ENCODE measurements around the gene AARS2.

The AARS2 gene

DNA sequence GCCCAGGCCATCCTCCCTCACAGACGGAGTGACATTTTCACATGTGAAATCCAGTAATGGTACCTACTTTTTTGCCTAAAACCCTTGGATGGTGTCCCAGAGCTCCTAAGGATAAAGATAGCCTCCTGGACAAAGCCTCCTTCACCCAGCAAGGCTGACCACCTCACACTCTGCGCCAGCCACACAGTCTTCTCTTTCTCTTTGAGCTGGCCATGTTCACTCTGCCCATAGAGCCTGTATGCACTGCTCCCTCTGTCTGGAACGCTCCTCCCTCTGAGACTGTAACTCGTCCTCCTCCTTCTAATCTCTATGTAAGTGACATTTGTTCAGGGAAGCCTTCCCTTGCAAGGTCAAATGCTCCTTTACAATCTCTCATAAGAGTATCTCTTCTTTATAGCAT lies 28.3 kb downstream of the AARS2 start:
- TF ChIP-seq ZNF274 (IDR thresholded peaks at IDR 0.05; ENCODE audit: low read depth, low read length), result no peak
- H3K4me3 ChIP-seq (ENCODE audit: low read length), result no peak overlapping the region

DNA sequence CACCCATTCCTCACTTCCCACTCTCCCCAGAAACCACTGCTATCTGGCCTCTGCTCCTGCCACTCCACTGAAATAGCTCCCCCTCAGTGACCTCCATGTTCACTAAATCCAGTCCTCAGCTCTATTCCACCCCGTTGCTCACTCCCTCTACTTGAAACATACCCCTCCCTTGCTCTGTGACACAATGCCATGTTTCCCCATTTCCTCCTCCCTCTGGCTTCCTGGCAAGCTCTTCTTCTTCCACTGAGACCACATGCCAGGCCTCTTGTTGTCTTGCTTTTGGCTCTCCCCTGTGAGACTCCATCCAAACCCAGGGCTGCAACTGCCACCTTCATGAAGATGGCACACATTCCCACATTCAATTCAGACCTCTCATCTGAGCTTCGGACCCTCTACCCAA lies 29.0 kb downstream of the AARS2 start:
- H3K4me3 ChIP-seq (ENCODE audit: low read length), result no peak overlapping the region
- TF ChIP-seq ZNF274 (IDR thresholded peaks at IDR 0.05; ENCODE audit: low read depth, low read length), result no peak

DNA sequence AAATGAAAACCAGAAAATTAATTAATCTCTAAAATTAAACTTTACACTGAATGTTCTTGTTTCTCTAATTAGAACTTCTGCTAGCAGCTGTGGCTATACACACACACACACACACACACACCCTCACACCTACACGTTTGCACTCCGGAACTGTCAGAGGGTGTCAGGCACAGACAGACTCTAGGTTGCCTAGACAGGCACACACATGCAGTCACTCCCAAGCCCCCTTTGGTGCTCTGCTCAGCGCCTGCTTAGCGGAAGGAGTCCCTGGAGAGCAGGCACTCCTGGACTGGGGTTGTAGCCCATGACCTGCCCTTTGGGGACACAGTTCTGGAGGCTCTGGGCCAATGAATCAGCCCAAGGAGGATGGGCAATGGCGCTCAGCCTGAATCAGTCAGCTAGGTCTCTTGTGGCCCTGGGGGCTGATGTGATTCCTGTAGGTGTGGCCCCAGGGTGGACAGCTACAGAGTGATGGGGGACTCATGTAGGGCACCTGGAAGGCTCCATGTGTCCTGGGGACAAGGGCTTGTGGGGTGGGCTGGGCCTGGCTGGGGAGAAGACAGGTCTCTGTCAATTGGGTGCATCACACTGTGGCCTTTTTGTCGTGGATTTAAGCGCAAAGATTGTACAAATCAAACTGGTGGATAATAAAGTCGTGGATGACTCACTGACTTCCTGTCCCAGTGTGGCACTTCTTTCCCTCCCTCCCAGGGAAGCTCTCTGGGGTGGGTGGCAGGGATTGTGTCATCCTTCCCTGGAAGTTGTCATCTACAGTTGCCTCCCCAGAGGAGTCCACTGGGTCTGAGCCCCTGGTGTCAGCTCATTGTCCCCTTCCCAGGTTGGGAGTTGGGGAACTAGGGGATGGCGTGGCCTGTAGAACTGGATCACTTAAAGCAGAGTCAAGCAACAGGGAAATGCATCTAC lies 34.1 kb downstream of the AARS2 start:
- TF ChIP-seq ZNF274 (IDR thresholded peaks at IDR 0.05; ENCODE audit: low read depth, low read length), result no peak

DNA sequence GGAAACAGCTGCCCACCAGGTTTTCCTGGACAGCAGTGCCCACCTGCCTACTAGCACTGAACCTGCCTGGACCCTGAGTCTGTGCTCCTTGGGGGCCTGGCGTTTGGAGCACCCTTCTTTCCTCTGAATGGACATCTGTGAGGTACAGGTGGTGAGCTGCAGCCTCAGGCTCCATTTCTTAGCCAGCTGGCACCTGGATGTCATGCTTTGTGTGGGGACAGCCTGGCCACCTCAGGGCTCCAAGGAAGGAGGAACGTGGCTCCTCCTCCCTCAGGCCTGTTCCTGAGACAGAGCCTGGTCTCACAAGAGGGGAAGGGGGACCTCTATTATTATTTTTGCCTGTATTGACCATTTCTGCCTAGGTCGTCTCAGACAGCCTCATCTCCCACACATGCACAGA lies 34.8 kb downstream of the AARS2 start:
- H3K4me3 ChIP-seq (ENCODE audit: low read length), result no peak overlapping the region
- no peak for TF ChIP-seq ZNF274 (IDR thresholded peaks at IDR 0.05; ENCODE audit: low read depth, low read length)

More for the DNA sequence above, 34.1 kb downstream of the AARS2 start:
- no peak overlapping the region for H3K4me3 ChIP-seq (ENCODE audit: low read length)

DNA sequence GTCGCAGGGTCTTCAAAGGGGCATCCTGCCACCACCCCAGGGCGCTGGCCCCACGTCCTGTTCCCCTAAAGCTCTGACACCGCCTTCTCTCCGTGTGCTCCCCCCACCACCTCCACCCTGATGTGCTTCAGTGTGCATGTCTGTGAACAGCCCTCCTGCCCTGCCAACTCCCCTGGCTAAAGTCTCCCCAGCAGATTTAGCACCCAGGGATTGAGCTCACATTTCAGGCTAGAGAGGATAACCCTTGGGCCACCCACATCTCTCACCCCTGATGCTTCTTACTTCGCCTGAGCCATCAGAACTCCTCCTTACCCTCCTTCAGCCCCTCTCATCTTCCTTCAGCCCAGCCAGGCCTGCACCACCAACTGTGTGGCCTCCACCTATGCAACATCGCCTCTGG lies 35.4 kb downstream of the AARS2 start:
- no peak for TF ChIP-seq ZNF274 (IDR thresholded peaks at IDR 0.05; ENCODE audit: low read depth, low read length)
- no peak overlapping the region for H3K4me3 ChIP-seq (ENCODE audit: low read length)

GRCh38 chr6:44276667-44277640 lies 36.2 kb downstream of the AARS2 start:
- H3K4me3 ChIP-seq (ENCODE audit: low read length), result no peak overlapping the region
- no peak for TF ChIP-seq ZNF274 (IDR thresholded peaks at IDR 0.05; ENCODE audit: low read depth, low read length)

- no peak for TF ChIP-seq ZNF274 (IDR thresholded peaks at IDR 0.05; ENCODE audit: low read depth, low read length)
Observed at GRCh38 chr6:44275749-44276648, 37.1 kb downstream of the AARS2 start.

DNA sequence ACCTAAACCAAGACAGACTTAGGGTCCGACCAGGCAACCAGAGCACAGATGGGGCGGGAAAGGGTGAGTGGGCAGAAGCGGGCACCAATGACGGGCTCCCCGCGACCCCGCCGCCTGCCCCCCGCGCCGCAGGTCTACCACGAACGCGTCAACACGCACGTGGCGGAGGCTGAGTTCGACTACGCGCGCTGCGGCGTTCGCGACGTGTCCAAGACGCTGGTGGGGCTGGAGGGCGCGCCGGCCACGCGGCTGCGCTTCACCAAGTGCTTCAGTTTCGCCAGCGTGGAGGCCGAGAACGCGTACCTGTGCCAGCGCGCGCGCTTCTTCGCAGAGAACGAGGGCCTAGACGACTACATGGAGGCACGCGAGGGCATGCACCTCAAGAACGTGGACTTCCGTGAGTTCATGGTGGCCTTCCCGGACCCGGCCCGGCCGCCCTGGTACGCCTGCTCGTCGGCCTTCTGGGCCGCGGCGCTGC lies 37.8 kb downstream of the AARS2 start:
- no peak overlapping the region for H3K4me3 ChIP-seq (ENCODE audit: low read length)
- TF ChIP-seq ZNF274 (IDR thresholded peaks at IDR 0.05; ENCODE audit: low read depth, low read length), result no peak

More at GRCh38 chr6:44275749-44276648, 37.1 kb downstream of the AARS2 start:
- H3K4me3 ChIP-seq (ENCODE audit: low read length), result no peak overlapping the region

GRCh38 chr6:44273617-44274016 lies 39.5 kb downstream of the AARS2 start:
- no peak overlapping the region for H3K4me3 ChIP-seq (ENCODE audit: low read length)
- no peak for TF ChIP-seq ZNF274 (IDR thresholded peaks at IDR 0.05; ENCODE audit: low read depth, low read length)

GRCh38 chr6:44272999-44273566 lies 40.1 kb downstream of the AARS2 start:
- no peak for TF ChIP-seq ZNF274 (IDR thresholded peaks at IDR 0.05; ENCODE audit: low read depth, low read length)
- no peak overlapping the region for H3K4me3 ChIP-seq (ENCODE audit: low read length)

DNA sequence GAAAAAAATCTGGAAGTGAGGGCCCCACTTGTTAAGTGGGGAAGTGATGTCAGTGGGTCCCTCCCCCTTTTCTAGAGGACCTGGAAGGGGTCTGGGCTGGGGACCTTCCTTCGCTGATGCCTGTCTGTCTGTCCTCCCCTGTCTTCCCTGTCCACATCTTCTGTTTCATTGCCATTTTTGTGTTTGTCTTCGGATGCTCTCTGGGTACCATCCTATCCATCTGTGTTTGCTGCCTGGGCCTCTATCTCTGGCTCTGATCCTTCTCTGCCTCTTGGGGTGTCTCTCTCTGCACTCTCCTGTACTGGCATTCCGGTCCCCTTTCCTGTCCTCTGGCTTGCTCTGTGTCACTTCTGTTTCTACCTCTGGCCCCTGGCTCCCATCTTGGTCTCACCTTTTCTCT lies 40.6 kb downstream of the AARS2 start:
- no peak for TF ChIP-seq ZNF274 (IDR thresholded peaks at IDR 0.05; ENCODE audit: low read depth, low read length)
- H3K4me3 ChIP-seq (ENCODE audit: low read length), result no peak overlapping the region

GRCh38 chr6:44271914-44272313 lies 41.2 kb downstream of the AARS2 start:
- H3K4me3 ChIP-seq (ENCODE audit: low read length), result no peak overlapping the region
- TF ChIP-seq ZNF274 (IDR thresholded peaks at IDR 0.05; ENCODE audit: low read depth, low read length), result no peak

DNA sequence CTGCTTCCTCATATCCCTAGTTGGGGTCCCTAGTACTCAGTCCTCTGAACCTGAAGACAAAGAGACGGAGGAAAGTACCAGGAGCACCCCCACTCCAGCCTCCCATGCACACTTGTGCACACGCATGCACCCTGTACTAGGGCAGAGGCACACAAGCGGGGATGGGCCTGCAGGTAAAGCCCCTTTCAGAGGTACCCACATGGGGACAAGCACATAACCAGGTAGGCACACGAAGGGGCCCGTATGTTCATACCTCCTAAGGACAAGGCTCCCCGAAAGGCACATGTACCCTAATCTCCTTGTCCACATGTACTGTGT lies 41.8 kb downstream of the AARS2 start:
- H3K4me3 ChIP-seq (ENCODE audit: low read length), result no peak overlapping the region
- TF ChIP-seq ZNF274 (IDR thresholded peaks at IDR 0.05; ENCODE audit: low read depth, low read length), result no peak

Measured in GM08714 (cell line).